ENCODE results near the gene OAS1. TPM values are rescaled to one million over a fixed set of nuclear protein-coding genes. Genes with fewer than 3 reads are reported as not detected.
A peak's percentile ranks its signal among the peaks of the same experiment; 100 is the strongest.

OAS1 gene
- 51.5 TPM for polyA plus RNA-seq (2012; ENCODE audit: low read depth, missing spikeins)

GRCh38 chr12:112906712-112907414, at the start of gene OAS1:
OAS1 (plus strand) TSS chr12:112906962; CDS start chr12:112907040, 78 bp downstream.
- TF ChIP-seq TAF1 (IDR thresholded peaks at IDR 0.05; ENCODE audit: low read depth, low read length): peak; percentile 77
- no peak for TF ChIP-seq PAX5 (IDR thresholded peaks at IDR 0.05; ENCODE audit: insufficient read depth, low read length, severe bottlenecking)
- peak; percentile 88 for TF ChIP-seq POLR2A (IDR thresholded peaks at IDR 0.05; ENCODE audit: low read depth, low read length)
- TF ChIP-seq SPI1 (IDR thresholded peaks at IDR 0.05; ENCODE audit: low read depth, low read length): peak; percentile 55; the same call in 1 of the 2 replicates
- peak; percentile 87 for TF ChIP-seq POLR2AphosphoS5 (IDR thresholded peaks at IDR 0.05; ENCODE audit: low read depth, low read length)
- TF ChIP-seq POU2F2 (IDR thresholded peaks at IDR 0.05; ENCODE audit: low read depth, low read length): peak; percentile 81; the same call in 1 of the 2 replicates
- DNase-seq (ENCODE audit: insufficient read length, low spot score) (peak; percentile 35), FAIRE-seq (peak; percentile 93)

GRCh38 chr12:112859291-112859690, 47.5 kb upstream of the OAS1 start:
- FAIRE-seq: no peak
- no peak for TF ChIP-seq POLR2AphosphoS5 (IDR thresholded peaks at IDR 0.05; ENCODE audit: low read depth, low read length)
- TF ChIP-seq PAX5 (IDR thresholded peaks at IDR 0.05; ENCODE audit: insufficient read depth, low read length, severe bottlenecking): no peak
- no peak for TF ChIP-seq POU2F2 (IDR thresholded peaks at IDR 0.05; ENCODE audit: low read depth, low read length)
- TF ChIP-seq SPI1 (IDR thresholded peaks at IDR 0.05; ENCODE audit: low read depth, low read length): no peak
- DNase-seq (ENCODE audit: insufficient read length, low spot score): no peak

- TF ChIP-seq PAX5 (IDR thresholded peaks at IDR 0.05; ENCODE audit: insufficient read depth, low read length, severe bottlenecking) (no peak), POLR2AphosphoS5 (IDR thresholded peaks at IDR 0.05; ENCODE audit: low read depth, low read length) (no peak), SPI1 (IDR thresholded peaks at IDR 0.05; ENCODE audit: low read depth, low read length) (no peak), POLR2A (IDR thresholded peaks at IDR 0.05; ENCODE audit: low read depth, low read length) (no peak), POU2F2 (IDR thresholded peaks at IDR 0.05; ENCODE audit: low read depth, low read length) (no peak), TAF1 (IDR thresholded peaks at IDR 0.05; ENCODE audit: low read depth, low read length) (no peak)
- DNase-seq (ENCODE audit: insufficient read length, low spot score): no peak
- FAIRE-seq: no peak
These were observed 46.6 kb upstream of the OAS1 start for GRCh38 chr12:112860181-112860580.

- FAIRE-seq: no peak
- no peak for DNase-seq (ENCODE audit: insufficient read length, low spot score)
- TF ChIP-seq POLR2AphosphoS5 (IDR thresholded peaks at IDR 0.05; ENCODE audit: low read depth, low read length) (no peak), POLR2A (IDR thresholded peaks at IDR 0.05; ENCODE audit: low read depth, low read length) (no peak), PAX5 (IDR thresholded peaks at IDR 0.05; ENCODE audit: insufficient read depth, low read length, severe bottlenecking) (no peak), TAF1 (IDR thresholded peaks at IDR 0.05; ENCODE audit: low read depth, low read length) (no peak), POU2F2 (IDR thresholded peaks at IDR 0.05; ENCODE audit: low read depth, low read length) (no peak), SPI1 (IDR thresholded peaks at IDR 0.05; ENCODE audit: low read depth, low read length) (no peak)
These were observed 45.5 kb upstream of the OAS1 start for GRCh38 chr12:112861284-112861683.

- TF ChIP-seq SPI1 (IDR thresholded peaks at IDR 0.05; ENCODE audit: low read depth, low read length) (no peak), POLR2A (IDR thresholded peaks at IDR 0.05; ENCODE audit: low read depth, low read length) (no peak), POU2F2 (IDR thresholded peaks at IDR 0.05; ENCODE audit: low read depth, low read length) (no peak), PAX5 (IDR thresholded peaks at IDR 0.05; ENCODE audit: insufficient read depth, low read length, severe bottlenecking) (no peak), TAF1 (IDR thresholded peaks at IDR 0.05; ENCODE audit: low read depth, low read length) (no peak), POLR2AphosphoS5 (IDR thresholded peaks at IDR 0.05; ENCODE audit: low read depth, low read length) (no peak)
- FAIRE-seq: no peak
- DNase-seq (ENCODE audit: insufficient read length, low spot score): no peak
These were observed 44.0 kb upstream of the OAS1 start for GRCh38 chr12:112862636-112863290.

GRCh38 chr12:112868459-112869041, 38.2 kb upstream of the OAS1 start:
- TF ChIP-seq TAF1 (IDR thresholded peaks at IDR 0.05; ENCODE audit: low read depth, low read length): no peak
- TF ChIP-seq POLR2AphosphoS5 (IDR thresholded peaks at IDR 0.05; ENCODE audit: low read depth, low read length): no peak
- TF ChIP-seq PAX5 (IDR thresholded peaks at IDR 0.05; ENCODE audit: insufficient read depth, low read length, severe bottlenecking): no peak
- no peak for TF ChIP-seq POU2F2 (IDR thresholded peaks at IDR 0.05; ENCODE audit: low read depth, low read length)
- TF ChIP-seq SPI1 (IDR thresholded peaks at IDR 0.05; ENCODE audit: low read depth, low read length): no peak
- no peak for TF ChIP-seq POLR2A (IDR thresholded peaks at IDR 0.05; ENCODE audit: low read depth, low read length)
- no peak for FAIRE-seq
- DNase-seq (ENCODE audit: insufficient read length, low spot score): no peak

- FAIRE-seq (no peak), DNase-seq (ENCODE audit: insufficient read length, low spot score) (no peak)
- no peak for TF ChIP-seq PAX5 (IDR thresholded peaks at IDR 0.05; ENCODE audit: insufficient read depth, low read length, severe bottlenecking)
- TF ChIP-seq POLR2AphosphoS5 (IDR thresholded peaks at IDR 0.05; ENCODE audit: low read depth, low read length): no peak
- no peak for TF ChIP-seq SPI1 (IDR thresholded peaks at IDR 0.05; ENCODE audit: low read depth, low read length)
- no peak for TF ChIP-seq TAF1 (IDR thresholded peaks at IDR 0.05; ENCODE audit: low read depth, low read length)
- TF ChIP-seq POU2F2 (IDR thresholded peaks at IDR 0.05; ENCODE audit: low read depth, low read length): no peak
- TF ChIP-seq POLR2A (IDR thresholded peaks at IDR 0.05; ENCODE audit: low read depth, low read length): no peak
These were observed 37.7 kb upstream of the OAS1 start for GRCh38 chr12:112869091-112869490.

- DNase-seq (ENCODE audit: insufficient read length, low spot score) (no peak), FAIRE-seq (no peak)
- no peak for TF ChIP-seq SPI1 (IDR thresholded peaks at IDR 0.05; ENCODE audit: low read depth, low read length)
- no peak for TF ChIP-seq POLR2AphosphoS5 (IDR thresholded peaks at IDR 0.05; ENCODE audit: low read depth, low read length)
- TF ChIP-seq POU2F2 (IDR thresholded peaks at IDR 0.05; ENCODE audit: low read depth, low read length): no peak
- TF ChIP-seq PAX5 (IDR thresholded peaks at IDR 0.05; ENCODE audit: insufficient read depth, low read length, severe bottlenecking): no peak
These were observed 37.0 kb upstream of the OAS1 start for GRCh38 chr12:112869778-112870177.
